Measurements from ENCODE around the gene R3HDM2. TPM values are rescaled to one million over a fixed set of nuclear protein-coding genes. Genes with fewer than 3 reads are reported as not detected.

R3HDM2 gene
- total RNA-seq, 1 experiment from 2014 or later = 64.8 TPM

- Mint-ChIP-seq H3K27me3 (ENCODE audit: insufficient read depth, unreplicated experiment) (peaks cover 22% of the 10 kb centered on the region), H3K9me3 (ENCODE audit: unreplicated experiment) (no peaks in the 10 kb centered on the region), H3K27ac (ENCODE audit: low read depth, unreplicated experiment) (peak overlapping the region; percentile 66), H3K4me1 (ENCODE audit: insufficient read depth, unreplicated experiment) (peaks cover 44% of the 10 kb centered on the region), H3K4me3 (ENCODE audit: unreplicated experiment) (peak overlapping the region; percentile 95), H3K36me3 (ENCODE audit: insufficient read depth, unreplicated experiment) (peaks cover 9% of the 10 kb centered on the region)
- ChIA-PET POLR2A (interaction anchor here (0.5 to 2.3 kb wide), 7 partner anchors 17 to 235 kb away, joined by 3 to 8 read pairs (median 4); partner anchors contain the start of gene OS9), CTCF (interaction anchor here (0.5 to 9.6 kb wide), 62 partner anchors 10 to 1855 kb away, joined by 3 to 139 read pairs (median 4); partner anchors contain the start of genes B4GALNT1, MARS1 and SHMT2)
- DNase-seq (ENCODE audit: unreplicated experiment) = no peak
- intact Hi-C loops (cut with micrococcal nuclease) = loop anchor here (2.0 kb wide), 1 partner anchor 162 kb away; no protein-coding TSS in a partner anchor
- BruUV-seq (replicated peaks) = TSS peak; percentile 75
- no peak for TF ChIP-seq CTCF (IDR thresholded peaks at IDR 0.05; ENCODE audit: unreplicated experiment)
These were observed 27.8 kb upstream of the R3HDM2 start for GRCh38 chr12:57458665-57459054.

GRCh38 chr12:57456737-57457490 is 26.1 kb upstream of the R3HDM2 start:
- BruUV-seq (replicated peaks) = no TSS peak
- CTCF ChIA-PET = interaction anchor here (0.5 to 9.6 kb wide), 19 partner anchors 12 to 281 kb away, joined by 3 to 178 read pairs (median 5); partner anchors contain the start of gene STAC3
- no peaks in the 10 kb centered on the region for H3K9me3 Mint-ChIP-seq (ENCODE audit: unreplicated experiment)

GRCh38 chr12:57456145-57456700 is 25.4 kb upstream of the R3HDM2 start:
- peak; percentile 41 for TF ChIP-seq CTCF (IDR thresholded peaks at IDR 0.05; ENCODE audit: unreplicated experiment)
- intact Hi-C loops (cut with micrococcal nuclease) = no loop called here
- no peaks in the 10 kb centered on the region for H3K9me3 Mint-ChIP-seq (ENCODE audit: unreplicated experiment)
- peaks cover 5% of the 10 kb centered on the region for H3K36me3 Mint-ChIP-seq (ENCODE audit: insufficient read depth, unreplicated experiment)
- peaks cover 15% of the 10 kb centered on the region for H3K27me3 Mint-ChIP-seq (ENCODE audit: insufficient read depth, unreplicated experiment)
- H3K27ac Mint-ChIP-seq (ENCODE audit: low read depth, unreplicated experiment) = no peak overlapping the region
- TSS peak; percentile 11 for BruUV-seq (replicated peaks)
- DNase-seq (ENCODE audit: unreplicated experiment) = peak; percentile 62
- H3K4me3 Mint-ChIP-seq (ENCODE audit: unreplicated experiment) = peak overlapping the region; percentile 7
- ChIA-PET CTCF (interaction anchor here (0.5 to 9.6 kb wide), 33 partner anchors 7 to 388 kb away, joined by 3 to 178 read pairs (median 4); partner anchors contain the start of genes ARHGAP9 and STAC3), POLR2A (interaction anchor here (0.6 to 0.7 kb wide), 2 partner anchors 9 to 33 kb away, joined by 3 to 4 read pairs; no protein-coding TSS in a partner anchor)
- H3K4me1 Mint-ChIP-seq (ENCODE audit: insufficient read depth, unreplicated experiment) = peaks cover 49% of the 10 kb centered on the region

More at GRCh38 chr12:57456737-57457490, 26.1 kb upstream of the R3HDM2 start:
- POLR2A ChIA-PET = interaction anchor here (0.7 to 2.3 kb wide), 3 partner anchors 8 to 62 kb away, joined by 3 to 7 read pairs (median 4); no protein-coding TSS in a partner anchor
- peak; percentile 9 for DNase-seq (ENCODE audit: unreplicated experiment)
- peaks cover 15% of the 10 kb centered on the region for H3K27me3 Mint-ChIP-seq (ENCODE audit: insufficient read depth, unreplicated experiment)
- intact Hi-C loops (cut with micrococcal nuclease) = no loop called here
- TF ChIP-seq CTCF (IDR thresholded peaks at IDR 0.05; ENCODE audit: unreplicated experiment) = no peak
- peaks cover 48% of the 10 kb centered on the region for H3K4me1 Mint-ChIP-seq (ENCODE audit: insufficient read depth, unreplicated experiment)
- H3K27ac Mint-ChIP-seq (ENCODE audit: low read depth, unreplicated experiment) = peak overlapping the region; percentile 51
- peaks cover 5% of the 10 kb centered on the region for H3K36me3 Mint-ChIP-seq (ENCODE audit: insufficient read depth, unreplicated experiment)
- H3K4me3 Mint-ChIP-seq (ENCODE audit: unreplicated experiment) = no peak overlapping the region
